Epithelial cell of esophagus (primary cell): ENCODE results near the gene PGC.
A peak's percentile ranks its signal among the peaks of the same experiment; 100 is the strongest.

Experiments
- DNase-seq: peaks from one replicate; pipeline ENCODE4 v3.0.0; 2010; ENCODE audit warnings: low read depth
- H3K4me3 ChIP-seq: 2 replicates; pipeline ENCODE4 v1.5.1; 2011; ENCODE audit warnings: mild to moderate bottlenecking, low read length, control low read depth
- CTCF ChIP-seq: IDR thresholded peaks from 2 replicates; pipeline ENCODE4 v1.5.1; 2011; ENCODE audit warnings: low read depth, mild to moderate bottlenecking, low read length, control low read depth, inconsistent platforms; ENCODE audit not compliant: insufficient read depth; ENCODE audit errors: missing control alignments

PGC gene

DNA sequence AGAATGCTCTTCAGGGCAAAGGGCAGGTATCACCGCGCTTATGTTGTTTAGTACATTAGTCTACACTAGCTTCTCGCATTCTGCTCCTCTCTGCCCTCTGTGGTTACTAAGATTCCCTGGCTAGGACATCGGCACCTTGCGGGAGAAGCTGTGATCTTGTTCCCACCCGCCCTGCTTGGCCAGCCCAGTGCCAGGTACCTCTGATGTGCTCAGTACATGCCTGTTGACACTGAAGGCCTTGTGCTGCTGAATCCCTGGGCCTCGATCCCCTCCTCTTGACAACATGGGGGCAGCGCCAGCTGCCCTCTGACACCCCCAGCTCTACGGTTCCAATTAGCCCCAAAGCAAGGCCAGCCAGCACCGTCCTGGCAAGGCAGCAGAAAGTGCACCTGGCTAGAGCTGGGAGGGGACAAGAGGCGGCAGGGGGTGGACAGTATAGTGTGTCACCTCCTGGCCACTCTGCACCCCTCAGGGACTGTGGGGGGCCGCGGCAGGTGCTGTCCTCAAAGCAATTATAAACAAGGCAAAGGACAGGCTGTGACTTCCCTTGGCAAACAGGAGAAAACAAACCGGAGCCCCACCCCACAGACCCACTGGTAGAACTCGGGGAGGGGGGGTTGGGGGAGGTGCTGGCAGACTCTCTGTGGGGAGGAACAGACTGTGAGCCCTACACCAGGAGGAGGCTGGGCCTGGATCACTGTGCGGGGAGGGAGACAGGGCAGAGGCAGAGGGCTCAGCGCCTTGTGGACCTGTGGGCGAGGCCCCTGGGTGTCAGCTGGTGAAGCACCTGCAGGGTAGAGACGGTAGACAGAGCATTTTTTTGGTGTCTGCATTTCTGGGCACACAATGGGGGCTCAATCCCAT, 18.9 kb downstream of the PGC start:
- no peak overlapping the region for H3K4me3 ChIP-seq
- no peak for DNase-seq
- no peak for TF ChIP-seq CTCF

GRCh38 chr6:41727705-41728072, 19.5 kb downstream of the PGC start:
- no peak overlapping the region for H3K4me3 ChIP-seq
- TF ChIP-seq CTCF, result no peak
- DNase-seq, result no peak

DNA sequence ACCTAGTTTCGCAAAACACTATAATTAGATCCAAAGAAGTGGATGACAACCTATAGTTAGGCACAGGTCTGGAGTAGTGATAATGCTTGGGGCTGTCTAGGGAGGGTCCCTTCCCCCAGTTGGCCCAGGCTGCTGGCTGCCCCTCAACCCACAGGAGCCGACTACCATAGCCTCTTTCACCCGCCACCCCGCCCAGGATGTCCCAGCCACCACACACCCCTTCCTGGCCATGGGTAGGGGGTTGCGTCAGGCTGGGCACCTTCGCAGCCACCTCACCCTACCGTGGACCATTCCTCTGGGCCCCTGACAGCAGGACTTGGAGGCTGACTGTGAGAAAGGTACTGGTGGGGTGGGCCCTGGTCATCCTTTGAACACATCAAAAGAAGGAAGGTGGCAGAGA, 20.3 kb downstream of the PGC start:
- H3K4me3 ChIP-seq, result no peak overlapping the region
- no peak for DNase-seq
- TF ChIP-seq CTCF, result no peak

DNA sequence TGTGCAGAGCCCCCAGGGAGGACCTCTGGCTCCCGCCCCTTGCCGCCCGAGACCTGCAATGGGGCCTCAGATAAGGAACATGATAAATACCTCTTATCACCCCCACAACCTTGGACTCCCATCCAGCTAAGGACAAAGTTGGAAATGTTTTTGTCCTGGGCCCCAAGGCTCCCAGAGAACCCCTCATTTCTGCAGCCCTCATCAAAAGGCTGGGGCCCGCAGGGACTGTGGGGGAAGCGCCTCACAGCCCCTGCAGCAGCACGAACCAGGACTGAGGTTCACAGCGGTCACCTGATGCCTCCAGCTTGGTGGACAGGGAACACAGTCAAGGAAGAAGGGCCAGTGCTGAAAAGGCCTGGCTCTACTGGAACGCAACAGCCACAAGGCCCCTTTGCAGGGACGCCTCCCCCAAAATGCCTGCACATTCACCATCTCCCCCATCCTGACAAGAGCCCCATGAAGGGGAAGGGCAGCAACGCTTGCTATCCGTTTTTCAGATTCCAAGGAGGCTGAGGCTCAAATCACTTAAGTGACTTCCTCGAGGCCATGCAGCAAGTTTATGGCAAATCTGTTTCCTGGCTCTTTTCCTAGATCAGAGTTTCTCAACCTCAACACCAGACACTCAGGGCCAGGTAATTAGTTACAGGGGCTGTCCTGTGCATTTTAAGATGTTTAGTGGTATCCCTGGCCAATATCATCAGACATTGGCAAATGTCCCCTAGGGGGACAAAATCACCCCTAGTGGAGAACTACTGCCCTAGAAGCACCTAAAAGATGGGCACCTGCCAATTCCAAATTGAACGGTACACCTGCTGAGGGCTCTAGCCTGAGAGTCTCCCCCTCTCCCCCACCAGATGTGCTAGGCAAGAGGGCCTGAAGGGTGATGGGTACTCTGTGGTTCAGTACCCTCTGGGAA, 22.4 kb downstream of the PGC start:
- TF ChIP-seq CTCF, result no peak

DNA sequence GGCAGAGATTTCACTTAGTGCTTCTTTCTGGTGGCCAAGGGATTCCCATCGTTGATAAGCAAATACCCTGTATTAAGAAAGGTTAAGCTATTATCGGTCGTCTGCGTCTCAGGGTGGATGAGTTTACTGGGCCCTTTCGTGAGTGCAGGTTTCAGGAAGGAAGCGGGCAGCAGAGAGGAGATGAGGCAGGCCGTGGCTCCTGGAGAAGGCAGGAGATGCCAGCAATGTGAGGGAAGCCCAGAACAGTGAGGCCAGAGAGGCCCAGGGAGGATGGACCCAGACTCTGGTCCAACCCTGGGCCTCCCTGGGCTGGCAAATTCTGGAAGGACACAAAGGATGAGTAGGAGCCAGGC, 23.0 kb downstream of the PGC start:
- DNase-seq, result no peak
- no peak overlapping the region for H3K4me3 ChIP-seq
- no peak for TF ChIP-seq CTCF

More for the DNA sequence above, 22.4 kb downstream of the PGC start:
- H3K4me3 ChIP-seq, result no peak overlapping the region
- no peak for DNase-seq

DNA sequence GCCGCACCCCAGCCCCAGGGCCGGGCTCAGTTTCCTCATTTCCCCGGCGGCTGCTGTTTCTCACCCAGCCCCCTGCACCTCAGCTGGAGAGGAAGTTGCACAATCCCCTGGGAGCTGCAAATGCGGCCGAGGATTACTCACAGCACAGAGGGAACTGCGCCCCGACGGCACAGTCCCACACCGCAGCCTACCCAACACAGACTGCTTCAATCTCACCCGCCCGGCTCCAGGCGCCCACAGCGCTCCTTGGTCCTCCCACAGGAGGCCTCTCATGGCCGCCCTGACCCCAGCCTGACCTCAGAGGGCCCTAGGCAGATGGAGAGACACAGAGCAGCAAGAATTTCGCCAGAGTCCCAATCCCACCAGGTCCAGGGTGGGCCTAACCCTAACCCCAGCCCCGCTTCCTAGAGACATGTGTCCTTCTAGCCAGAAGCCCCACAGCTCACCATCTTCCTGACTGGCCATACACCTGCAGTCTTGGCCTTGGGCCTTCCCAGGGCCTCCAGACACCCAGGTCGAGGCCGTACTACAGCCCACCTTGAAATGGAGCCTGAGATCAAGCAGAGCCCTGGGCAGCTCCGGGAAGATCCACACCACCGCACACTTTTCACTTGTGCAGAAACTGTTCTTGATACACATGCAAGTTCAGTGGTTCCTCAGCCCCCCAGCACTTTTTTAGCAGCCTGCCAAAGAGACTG, 23.5 kb downstream of the PGC start:
- DNase-seq, result peak; percentile 92
- no peak overlapping the region for H3K4me3 ChIP-seq
- TF ChIP-seq CTCF, result peak; percentile 16
